ENCODE data around the gene PRKCZ.

Gene PRKCZ

DNA sequence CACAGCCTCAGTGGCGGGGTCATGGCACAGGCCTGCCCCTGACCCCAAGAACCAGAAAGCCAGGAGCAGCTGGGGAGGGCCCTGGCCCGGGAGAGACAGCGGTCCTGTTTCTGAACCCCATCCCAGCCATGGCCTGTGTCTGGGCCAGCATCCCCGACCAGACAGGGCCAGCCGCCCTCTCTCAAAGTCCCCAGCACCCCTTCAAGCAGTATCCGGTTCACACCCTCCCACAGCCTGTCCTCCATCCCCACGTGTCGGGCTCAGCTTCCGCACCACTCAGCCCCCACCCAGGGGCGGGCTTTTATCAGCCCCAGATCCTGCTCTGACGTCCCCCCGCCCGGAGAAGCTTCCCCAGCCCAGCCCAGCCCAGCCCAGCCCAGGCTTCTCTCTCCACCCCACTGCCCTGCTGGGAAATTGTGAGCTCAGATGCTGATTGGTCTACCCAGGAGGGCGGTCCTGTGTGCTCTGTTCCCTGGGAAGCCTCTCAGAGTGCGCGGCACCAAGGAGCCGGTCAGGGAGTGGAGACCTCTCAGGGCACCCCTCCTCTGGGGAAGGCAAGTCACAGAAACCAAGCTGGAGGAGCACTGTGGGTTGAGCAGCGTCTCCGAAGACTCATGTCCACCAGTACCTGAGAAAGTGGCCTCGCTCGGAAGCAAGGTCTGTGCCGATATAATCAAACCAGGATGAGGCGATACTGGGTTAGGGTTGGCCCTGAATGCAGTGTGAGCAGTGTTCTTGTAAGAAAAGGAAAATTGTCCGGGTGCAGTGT is 149.0 kb downstream of the PRKCZ start:
- DNase-seq, result peak; percentile 86

DNA sequence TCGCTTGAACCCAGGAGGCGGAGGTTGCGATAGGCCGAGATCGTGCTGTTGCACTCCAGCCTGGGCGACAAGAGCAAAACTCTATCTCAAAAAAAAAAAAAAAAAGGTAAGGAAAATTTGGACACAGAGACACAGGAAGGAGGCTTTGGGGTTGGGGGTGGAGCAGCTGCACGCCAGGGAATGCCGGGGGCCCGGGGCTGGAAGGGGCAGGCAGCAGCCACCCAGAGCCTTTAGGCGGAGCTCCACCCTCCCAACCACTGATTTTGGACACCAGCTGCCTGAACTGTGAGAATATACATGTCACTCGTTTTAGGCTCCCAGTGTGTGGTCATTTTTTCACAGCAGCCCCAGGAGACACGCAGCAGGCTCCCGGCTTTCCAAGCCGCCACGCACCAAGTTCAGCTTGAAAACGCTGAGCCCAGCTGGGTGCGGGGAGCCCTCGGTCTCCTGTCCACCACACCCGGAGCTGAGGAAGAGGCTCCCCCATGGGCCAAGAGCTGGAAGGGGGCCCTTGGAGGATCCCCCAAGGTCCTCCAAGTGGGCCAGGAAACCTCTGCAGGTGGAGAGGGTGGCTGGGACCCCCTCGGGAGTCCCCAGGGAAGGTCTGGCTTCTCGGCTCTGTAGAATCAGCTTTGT is 150.2 kb downstream of the PRKCZ start:
- DNase-seq, result no peak

DNA sequence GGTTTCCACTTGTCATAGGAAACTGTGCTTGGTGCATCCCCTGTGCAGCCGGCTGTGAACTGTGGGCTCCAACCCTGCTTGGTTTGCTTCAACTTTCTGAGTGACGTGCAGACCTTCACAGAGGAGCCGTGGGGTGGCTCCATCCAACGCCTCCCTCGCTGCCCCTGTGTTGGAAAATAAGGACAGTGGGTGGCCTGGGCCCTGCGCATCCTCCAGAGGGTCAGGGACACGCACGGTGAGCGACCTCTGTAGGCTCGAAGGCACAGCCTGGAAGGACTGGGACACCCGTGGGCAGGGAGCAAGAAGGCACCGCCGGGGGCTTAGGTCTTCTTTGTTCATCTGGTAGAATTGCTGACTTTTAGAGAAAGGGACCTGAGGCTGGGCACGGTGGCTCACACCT is 150.9 kb downstream of the PRKCZ start:
- no peak for DNase-seq

DNA sequence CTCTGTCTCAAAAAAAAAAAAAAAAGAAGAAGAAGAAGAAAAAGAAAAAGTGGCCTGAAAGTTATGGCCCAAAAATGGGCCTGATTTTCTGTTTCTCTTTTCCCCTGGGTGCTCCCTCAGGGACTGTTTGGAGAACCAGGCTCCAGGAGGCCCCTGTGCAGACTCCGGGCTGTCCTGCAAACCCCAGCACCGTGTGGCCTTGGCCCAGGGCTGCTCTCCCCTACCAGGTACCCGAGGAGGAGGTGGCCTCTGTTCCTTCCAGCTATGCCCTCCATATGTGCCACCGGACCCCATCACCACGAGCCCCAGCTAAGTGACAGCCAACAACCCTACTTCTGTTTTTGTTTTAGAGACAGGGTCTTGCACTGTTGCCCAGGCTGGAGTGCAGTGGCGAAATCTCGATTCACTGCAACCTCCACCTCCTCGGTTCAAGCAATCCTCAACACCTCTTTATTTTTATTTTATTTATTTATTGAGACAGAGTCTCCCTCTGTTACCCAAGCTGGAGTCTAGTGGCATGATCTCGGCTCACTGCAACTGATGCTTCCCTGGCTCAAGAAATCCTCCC is 151.9 kb downstream of the PRKCZ start:
- DNase-seq, result no peak

DNA sequence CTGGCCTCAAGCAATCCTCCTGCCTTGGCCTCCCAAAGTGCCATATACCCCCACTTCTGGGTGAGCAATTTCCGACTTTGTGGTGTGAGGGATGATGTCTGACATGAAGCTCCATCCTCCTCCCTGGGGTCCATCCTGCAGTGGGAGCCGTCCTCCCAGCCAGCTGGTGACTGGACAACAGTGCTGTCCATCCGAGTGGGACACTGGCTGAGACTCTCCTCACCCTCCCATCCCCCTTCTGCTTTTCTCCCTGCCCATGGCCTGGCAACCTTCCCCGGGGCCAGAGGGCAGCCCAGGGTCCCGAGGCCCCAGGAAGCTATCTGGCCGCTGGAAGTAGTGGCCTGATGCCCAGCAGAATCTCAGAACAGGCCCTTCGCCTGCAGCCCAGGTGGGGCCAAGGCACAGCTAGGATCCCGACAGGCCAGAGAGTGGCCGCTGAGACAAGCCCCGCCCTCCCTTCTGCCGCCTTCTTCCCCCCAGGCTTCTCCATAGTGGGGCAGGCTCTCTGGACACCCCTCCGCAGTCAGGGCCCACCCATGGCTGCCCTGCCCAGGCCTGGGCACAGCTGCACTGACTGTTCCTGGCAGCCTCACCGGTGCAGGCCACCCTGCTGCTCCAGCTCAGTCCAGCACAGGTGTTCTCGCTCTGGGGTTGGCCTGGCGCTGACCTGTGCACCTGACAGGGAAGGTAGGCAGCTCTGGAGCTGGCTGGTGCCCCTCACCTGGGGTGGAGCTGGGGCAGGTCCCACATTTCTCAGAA is 152.8 kb downstream of the PRKCZ start:
- DNase-seq, result no peak

DNA sequence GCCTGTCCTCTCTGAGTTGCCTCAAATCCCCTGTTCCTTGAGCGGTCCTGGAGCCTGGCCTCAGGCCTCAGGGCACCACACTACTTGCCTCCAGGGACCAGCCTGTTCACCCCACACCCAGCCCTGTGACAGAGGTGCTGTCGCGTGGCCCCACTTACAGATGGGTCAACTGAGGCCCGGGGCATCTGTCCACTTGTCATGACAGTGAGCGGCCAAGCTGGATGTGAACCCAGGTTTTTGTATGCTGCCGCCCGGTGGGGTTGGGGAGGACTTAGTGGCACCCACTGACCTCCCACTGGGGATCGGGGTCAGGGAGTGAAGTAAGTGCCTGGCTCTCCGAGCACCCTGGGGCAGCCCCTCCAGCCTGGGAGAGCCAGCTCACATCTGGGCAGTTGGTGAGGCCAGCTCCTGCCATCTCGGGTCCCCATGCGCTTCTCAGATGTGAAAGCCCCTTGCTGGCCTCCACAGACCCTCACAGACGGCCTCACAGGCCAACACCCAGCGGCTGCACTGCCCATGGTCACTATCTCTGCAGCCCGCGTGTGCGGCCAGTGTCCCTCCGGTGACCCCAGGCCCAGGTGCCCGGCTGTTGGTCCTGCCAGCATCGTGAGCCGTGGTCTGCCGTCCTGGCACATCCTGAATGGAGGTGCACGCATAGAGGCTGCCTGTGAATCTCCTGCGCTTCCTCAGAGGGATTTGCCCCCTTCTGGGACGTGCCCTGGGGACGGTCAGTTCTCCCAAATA is 153.6 kb downstream of the PRKCZ start:
- no peak for DNase-seq

DNA sequence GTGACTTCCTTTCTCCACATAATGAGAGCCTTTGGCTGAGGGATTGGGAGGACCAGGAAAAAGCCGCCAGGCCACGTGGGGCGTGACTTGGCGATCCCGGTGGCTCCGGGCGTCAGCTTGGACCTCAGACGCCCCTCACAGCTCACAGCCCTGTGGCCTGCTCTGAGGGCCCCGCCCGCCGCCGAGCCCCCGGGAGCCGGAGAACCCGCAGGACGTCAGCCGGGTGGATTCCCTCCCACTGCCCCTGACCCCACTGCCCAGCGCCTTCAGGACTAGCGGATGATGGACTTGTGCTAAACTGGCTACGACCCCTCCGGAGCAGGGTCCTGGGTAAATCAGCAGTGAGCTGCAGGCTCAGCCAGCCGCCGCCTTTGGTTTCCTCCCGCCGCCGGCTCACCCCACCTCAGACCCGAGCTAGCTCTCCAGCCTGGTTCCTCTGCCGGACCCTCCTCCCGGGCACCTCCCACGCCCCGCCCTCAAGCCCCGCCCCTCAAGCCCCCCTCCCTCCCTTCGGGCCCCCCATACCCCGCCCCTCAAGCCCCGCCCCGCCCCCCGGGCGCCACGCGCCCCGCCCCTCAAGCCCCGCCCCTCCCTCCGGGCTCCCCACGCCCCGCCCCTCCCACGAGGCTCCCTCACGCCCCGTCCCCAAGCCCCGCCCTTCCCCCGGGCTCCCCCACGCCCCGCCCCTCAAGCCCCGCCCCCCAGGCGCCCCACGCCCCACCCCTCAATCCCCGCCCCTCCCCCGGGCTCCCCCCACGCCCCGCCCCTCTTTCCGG is 154.4 kb downstream of the PRKCZ start:
- DNase-seq, result peak; percentile 21

DNA sequence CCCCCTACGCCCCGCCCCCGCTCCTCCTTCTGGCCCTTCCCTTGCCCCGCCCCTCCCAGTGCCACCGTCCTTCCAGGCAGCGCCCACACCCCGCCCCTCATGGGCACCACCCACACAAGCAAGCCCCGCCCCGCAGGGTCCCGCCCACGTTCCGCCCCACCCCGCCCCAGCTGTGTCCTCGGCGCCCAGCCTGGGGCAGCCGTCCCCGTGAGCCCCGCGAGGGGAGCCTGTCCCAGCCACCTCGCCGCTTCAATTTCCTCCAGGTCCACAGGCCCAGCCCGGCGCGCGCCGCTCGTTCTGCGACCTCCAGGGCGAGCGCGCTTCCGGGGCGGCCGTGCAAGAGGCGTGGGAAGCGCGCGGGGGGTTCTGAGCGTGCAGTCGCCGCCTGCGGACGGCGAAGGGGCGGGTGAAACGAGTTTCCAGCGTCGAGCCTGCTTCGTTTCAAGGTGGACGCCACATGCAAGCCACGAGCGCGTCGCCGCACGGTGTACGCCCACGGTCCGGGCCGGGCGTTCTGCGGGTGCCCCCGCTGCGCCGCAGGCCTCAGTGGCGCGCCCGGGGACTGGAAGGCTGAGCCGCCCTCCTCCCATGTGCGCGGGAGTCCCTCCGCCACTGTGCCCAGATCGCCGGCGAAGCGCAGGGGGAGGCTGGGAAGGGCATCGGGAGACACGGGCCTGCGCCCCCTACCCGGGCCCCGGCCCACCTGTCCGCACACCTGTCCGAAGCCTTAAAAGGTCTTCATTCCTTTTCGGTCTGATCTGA is 155.2 kb downstream of the PRKCZ start:
- peak; percentile 95 for DNase-seq

DNA sequence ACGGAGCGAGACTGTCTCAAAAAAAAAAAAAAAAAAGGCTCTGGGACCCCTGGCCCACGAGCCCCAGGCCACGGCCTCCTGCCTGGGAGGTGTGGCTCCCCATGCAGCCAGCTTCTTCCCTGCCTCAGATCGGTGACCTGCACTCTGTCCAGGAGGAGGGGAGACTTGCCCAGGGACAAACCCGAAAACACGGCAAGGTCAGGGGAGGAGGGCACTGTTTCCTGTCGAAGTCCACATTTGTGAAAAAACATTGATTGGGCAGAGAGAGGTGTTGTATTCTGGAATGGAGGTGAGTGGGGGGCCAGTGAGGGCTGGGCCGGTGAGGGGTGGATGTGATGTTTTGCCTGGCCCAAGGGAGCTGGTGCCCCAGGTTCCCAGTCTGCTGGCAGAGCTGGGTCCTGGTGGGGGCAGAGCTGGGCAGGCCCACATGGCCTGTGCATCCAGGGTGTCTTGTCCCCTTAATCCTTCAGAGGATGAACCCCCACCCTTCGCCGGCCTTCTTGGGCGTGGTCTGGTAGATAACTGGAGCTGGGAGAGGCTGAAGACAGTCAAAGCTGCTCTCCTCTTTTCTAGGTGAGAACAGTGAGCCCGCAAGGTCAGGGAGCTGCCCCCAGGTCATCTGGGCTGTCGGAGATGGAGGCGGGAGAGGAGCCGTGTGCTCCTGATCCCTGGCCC is 156.7 kb downstream of the PRKCZ start:
- DNase-seq, result no peak

DNA sequence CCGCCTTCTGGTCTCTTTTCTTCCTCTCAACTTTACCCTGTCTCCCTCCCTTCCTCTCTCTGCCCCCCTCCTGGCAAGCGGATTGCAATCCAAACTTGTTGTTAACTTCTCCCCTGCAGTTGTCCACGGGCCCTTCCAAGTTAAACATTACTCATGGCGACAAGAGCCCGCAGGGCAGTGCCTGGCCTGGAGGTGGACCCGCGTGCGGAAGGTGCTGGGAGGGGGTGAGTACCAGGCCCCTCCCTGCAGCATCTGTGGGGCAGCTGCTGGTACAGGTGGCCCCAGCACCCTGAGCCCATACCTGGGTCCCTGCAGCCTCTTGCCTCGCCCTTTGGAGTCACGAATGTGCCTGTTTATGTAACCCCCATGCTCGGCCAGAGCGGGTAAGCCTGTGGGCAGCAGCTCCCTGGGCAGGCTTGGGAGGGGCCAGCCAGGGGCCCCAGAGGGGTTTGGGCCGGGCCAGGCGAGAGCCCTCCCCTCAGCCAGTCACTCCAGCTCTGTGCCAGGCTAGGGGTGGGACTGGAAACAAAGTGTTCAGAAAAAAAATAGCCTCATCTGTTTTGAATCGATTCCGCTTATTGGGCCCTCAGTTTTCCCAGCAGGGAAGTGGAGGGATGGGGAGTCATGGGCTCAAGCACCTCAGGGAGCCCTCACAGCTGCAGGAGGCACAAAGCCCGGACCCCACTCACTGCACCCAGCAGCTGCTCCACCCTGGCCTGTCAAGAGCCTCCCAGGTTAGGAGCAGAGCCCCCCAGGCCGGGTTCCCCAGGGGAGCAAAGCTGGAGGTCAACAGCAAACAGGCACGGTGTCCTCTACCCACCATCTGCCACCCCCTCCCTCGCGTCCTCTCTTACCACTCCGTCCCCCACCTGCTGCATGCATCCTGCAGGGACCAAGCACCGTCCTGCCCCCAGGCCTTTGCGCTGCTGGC is 158.4 kb downstream of the PRKCZ start:
- no peak for DNase-seq

DNA sequence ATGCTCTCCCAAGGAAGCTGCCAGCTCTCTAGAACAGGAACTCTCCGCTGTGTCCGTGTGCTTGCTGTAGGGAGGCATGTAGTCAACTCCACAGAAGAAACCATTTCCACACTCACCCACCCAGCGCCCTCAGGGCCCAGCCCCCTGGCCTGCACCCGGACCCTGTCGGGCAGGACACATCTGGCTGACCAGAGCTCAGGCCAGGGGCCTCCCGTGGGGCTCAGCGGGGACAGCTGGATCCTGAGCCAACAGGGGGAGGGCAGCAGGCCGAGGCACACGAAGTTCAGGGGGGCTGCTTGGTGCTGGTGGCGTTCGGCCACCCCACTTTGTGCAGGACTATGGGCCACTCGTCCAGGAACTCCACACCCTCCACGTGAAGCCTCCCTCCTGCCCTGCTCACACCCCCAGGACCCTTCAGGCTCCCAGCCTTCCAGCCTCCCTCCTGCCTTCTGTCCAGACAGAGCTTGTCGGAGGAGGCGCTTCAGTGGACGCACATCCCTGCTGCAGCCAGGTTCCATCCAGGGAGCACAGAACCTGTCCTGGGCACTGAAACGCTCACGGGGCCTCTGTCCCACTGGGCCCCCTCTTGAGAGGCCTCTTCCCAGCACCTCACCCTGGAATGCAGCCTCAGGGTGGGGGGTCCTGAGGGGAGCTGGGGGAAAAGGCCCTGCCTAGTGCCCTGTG is 159.3 kb downstream of the PRKCZ start:
- no peak for DNase-seq

DNA sequence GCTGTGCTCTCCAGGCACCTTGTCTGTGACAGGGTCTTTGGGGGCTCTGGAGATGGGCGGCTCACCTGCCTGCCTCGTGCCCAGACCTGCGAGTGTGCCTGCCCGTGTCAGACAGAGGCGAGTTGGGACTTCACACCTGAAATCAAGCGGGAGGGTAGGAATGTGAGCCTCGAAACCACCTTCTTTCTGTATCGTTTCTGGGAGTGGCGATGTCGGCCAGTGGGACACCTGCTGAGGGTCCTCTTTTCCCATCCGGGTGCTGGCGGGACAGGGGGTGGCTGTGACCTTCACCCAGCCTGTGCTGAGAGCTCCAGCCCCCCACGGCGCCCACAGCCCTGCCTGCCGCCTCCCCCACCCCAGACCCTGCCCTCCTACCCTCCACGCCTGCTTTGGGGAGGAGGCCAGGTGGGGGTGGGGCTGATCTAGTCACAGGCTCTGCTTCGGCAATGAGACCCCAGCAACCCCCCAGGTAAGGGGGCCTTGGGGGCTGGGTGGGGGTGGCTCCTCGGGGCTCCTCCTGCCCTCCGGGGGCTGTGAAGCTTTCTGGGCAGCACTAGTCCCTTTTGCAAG is 160.0 kb downstream of the PRKCZ start:
- DNase-seq, result no peak

DNA sequence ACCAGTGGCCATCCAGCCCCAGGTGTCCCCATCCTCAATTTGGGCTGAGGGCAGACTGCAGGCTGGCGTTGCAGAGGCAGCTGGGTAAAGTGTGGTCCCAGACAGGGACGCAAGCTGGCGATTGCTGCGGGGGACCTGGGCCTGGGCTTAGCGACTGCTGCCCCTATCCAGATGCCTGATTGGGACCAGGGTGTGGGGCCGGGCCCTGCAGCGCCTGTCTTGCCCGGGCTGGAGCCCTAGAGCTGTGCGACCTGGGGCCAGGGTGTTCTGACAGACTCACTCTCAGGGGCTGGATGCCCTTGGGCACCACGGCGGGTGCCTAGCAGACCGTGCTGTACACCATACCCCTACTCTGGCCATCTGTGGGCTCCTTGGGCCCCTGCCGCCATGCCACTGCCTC is 160.6 kb downstream of the PRKCZ start:
- no peak for DNase-seq

DNA sequence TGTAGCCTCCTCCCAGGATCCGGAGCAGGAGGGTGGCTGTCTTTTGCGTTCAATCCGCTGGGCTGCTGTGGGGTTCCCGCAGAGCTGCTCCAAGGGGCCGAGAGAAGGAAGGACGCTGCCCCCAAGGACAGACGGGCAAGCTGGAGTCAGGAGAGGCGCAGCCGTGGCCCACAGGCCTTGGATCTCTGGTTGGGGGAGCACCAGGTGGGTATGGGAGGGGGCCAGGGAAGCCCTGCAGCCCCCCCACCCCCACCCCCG is 162.0 kb downstream of the PRKCZ start:
- no peak for DNase-seq

DNA sequence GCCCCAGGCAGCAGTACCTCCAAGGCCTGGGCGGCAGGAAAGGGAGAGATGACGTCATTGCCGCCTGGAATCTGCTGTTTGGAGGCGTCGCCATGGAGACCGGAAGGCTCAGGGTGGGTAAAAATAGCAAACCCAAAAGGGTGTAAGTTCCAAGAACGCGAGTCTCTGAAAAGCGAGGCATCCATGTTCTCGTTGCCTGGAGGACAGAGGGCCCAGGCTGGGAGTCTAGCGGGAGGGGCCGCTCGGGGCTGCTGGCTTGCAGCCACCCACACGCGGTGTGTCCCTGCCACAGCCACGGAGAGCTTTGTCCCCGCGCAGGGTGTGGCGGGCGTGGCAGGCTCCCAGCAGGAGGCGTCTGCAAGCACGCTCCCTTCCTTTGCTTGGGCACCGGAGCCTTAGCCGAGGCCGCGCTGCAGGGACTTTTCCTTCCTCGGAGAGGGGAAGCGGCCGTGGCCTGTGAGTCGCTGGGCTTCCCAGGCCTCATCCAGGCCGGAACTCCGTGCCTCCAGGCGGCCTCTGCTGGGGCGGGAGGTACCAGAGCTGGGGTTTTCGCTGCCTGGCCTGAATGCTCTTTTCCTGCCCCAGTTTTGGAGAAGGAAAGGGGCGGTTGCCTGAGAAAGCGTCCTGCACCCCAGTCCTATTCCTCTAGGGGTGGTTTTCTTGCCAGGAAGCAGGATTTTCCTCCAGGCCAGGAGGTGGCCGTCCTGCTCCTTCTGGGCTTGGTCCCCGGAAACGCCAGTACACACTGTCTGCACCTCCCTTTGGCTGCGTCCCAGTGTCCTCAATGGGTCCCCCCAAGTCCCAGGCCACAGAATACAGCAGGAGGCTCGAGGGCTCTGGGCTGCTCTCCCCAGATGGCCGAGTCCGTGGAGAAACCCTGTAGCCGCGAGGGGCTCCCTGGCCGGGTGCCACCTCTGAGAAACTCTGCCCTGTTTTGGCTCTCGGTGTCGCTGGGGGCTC is 162.6 kb downstream of the PRKCZ start:
- DNase-seq, result peak; percentile 89

DNA sequence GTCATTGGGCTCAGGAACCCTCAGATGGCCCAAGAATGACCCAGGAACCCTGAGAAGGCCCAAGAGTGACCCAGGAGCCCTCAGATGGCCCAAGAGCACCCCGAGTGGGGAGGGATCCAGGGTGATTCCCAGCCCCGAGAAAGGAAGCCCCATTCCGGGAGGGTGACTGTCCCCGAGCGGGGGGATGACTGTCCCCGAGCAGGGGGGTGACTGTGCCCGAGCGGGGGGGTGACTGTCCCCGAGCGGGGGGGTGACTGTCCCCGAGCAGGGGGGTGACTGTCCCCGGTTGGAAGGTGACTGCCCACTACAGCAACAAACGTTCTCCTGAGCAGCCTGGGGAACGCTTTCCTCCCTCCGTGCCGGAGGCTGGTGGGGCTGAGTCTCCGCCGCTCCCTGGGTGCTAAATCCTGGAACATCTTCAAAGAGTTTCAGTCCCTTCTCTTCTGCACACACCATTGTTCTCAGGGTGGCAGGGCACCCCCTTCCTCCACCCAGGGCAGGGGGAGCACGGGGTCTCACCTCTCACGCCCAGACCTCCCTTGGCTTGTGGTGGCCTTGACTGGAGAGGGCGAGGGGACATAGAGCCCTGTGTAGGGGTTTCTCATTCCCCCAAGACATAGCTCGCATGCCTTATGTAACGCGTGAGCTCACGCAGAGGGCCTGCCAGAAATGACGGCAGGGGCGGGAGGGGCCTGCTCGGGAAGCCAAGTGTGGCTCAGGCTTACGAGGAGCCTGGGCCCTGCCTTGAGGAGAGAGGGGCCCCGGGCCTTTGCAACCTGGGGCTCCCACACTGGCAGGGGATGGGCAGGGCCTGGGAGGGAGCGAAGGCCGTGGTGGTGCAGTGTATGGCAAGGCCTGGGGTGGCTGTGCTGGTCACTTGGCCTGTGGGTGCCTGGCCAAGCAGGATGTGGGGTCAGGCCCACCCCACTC is 163.6 kb downstream of the PRKCZ start:
- DNase-seq, result no peak

Measured in suppressor macrophage treated with lipopolysaccharide for 4 hours (primary cell).